Testis (tissue), 2 donors: ENCODE measurements around the gene UCP3.

Source experiments
- CTCF ChIP-seq, 3 experiments: fragments of 450-650 bp in 2 of 3; fragments of 200-600 bp in 1 of 3; sonication (generic) in 1 of 3; IDR thresholded peaks; one replicate each; pipeline ENCODE4 v1.5.1; 2016 to 2019; ENCODE audit warnings: antibody characterized with exemption in 3 of 3, mild to moderate bottlenecking in 2 of 3, moderate library complexity in 1 of 3
- POLR2A ChIP-seq: fragments of 450-650 bp; IDR thresholded peaks from one replicate; pipeline ENCODE4 v1.6.1; 2017; ENCODE audit warnings: antibody characterized with exemption, mild to moderate bottlenecking, moderate library complexity

- no peak for TF ChIP-seq CTCF (IDR thresholded peaks at IDR 0.05)
- no peak for TF ChIP-seq POLR2A
These were observed 24.2 kb upstream of the UCP3 start for GRCh38 chr11:74033046-74033445.
